IMR-90 (cell line): ENCODE results near the gene COPZ2.

Experiments
- CEBPB ChIP-seq: IDR thresholded peaks from 2 replicates; pipeline ENCODE4 v1.6.1; 2012; ENCODE audit warnings: low read depth, low read length, improper control_type of control experiment
- CHD1 ChIP-seq: IDR thresholded peaks from 2 replicates; pipeline ENCODE4 v1.6.1; 2012; ENCODE audit warnings: low read depth, low read length, improper control_type of control experiment
- CTCF ChIP-seq: conservative IDR thresholded peaks from 2 replicates; pipeline ENCODE4 v1.5.1; 2012; ENCODE audit warnings: mild to moderate bottlenecking, low read depth, low read length, improper control_type of control experiment
- MXI1 ChIP-seq: IDR thresholded peaks from 2 replicates; pipeline ENCODE4 v1.6.1; 2012; ENCODE audit warnings: low read depth, mild to moderate bottlenecking, low read length, moderate library complexity, borderline replicate concordance
- POLR2A ChIP-seq: IDR thresholded peaks from 2 replicates; pipeline ENCODE4 v1.6.1; 2012; ENCODE audit warnings: mild to moderate bottlenecking, low read depth, low read length
- RFX5 ChIP-seq: IDR thresholded peaks from 2 replicates; pipeline ENCODE4 v1.8.0; 2012; ENCODE audit warnings: low read depth, mild to moderate bottlenecking, low read length, moderate library complexity
- SMC3 ChIP-seq: fragments of 150-350 bp; IDR thresholded peaks from 2 replicates; pipeline ENCODE4 v1.6.1; 2016; ENCODE audit warnings: low read depth, mild to moderate bottlenecking, antibody characterized with exemption, low read length, moderate library complexity

GRCh38 chr17:48051283-48051682 is 13.7 kb upstream of the COPZ2 start:
- TF ChIP-seq CEBPB (no peak), CTCF (no peak), POLR2A (no peak), CHD1 (no peak), RFX5 (no peak), MXI1 (no peak), SMC3 (no peak)
